Inflammatory macrophage (primary cell): ENCODE measurements around the gene TCTN2.
A peak's percentile ranks its signal among the peaks of the same experiment; 100 is the strongest.

Experiments
- DNase-seq, 2 donors: peaks; one replicate each; pipeline ENCODE4 v3.0.0-alpha.2; 2020 to 2022
- total RNA-seq, 18 experiments: gene quantifications; one replicate each; lab custom pipeline; 2026; ENCODE audit warnings: mixed read lengths in 6 of 18, inconsistent platforms in 2 of 18; lab: John Stamatoyannopoulos, UW

The TCTN2 gene
- 3.9 to 13.0 (median 9.7) reads per million in 18 experiments for total RNA-seq

DNA sequence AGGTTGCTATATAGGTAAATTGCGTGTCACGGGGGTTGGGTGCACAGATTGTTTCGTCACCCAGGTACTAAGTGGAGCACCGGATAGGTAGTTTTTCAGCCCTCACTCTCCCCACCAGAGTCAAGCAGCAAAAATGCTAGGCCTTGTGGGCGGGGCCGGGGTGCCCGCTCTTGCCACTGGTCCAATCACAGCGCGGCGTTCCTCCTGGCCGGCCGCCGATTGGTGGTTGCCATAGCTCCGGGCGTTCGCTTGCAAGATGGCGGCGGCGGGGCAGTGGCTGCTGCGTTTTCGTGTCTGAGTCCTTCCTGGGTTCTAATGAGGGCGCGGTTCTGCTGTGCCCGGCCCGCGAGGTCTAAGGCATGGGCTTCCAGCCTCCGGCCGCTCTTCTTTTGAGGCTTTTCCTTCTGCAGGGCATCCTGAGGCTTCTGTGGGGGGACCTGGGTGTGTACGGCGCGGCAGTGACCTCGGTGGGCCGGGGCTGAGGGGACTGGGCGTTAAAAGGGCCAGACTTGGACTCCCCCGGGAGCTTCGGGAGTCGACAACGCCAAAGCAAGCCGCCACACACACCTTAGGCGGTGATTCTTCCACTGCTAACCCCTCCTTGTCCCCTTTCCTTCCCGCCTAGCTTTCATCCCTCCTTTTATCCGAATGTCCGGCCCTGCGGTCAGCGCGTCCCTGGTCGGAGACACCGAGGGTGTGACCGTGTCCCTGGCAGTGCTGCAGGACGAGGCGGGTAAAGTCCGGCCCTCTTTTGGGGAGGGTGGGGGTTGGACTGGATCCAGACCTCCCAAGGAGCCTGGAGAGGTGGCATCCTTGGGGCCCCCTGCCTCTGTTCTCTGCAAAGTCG is at the start of gene TCTN2:
TCTN2 (plus strand) TSS at position 232 of the 847 bp plus-strand sequence; CDS start at position 360, 128 bp downstream.
- DNase-seq = peak; percentile 88 to 91

- no peak for DNase-seq
These were observed 49.0 kb upstream of the TCTN2 start for GRCh38 chr12:123621619-123622530.

DNA sequence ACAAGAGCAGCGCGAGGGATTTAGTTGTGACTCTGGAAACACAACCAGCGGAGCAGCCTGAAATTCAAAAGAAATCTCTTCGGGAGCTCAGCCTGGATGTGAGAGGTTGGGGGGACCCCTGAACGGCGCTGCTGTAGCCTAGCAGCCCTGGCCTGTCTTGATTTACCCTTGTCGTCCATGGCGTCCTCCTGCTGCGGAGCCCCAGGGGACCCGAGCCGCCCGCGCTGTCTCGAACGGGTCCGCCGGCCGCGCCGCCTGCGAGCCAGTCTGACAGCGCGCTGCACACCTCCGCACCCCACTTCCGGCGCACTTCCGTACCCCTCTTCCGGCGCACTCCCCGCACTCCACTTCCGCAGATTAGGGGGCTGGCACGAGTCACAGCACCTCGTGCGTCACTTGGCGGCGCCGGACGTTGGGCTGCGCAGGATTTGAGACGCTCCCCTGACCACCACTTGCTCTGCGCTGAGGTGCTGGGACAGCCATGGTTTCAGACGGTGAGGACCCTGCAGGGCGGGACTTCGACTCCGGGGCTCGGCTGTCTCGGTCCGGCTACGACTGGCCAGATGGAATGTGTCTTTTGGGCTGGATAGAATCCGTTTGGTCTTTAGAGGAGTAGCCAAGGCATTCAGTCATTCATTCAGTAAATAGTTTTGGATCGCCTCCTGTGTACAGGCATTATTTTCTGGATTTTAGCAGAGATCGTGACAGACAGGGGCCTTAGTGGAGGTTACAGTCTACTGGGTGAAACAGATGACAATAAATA is 37.4 kb upstream of the TCTN2 start, which contains the start of the genes EIF2B1 and GTF2H3:
EIF2B1 (minus strand) TSS at position 308 of the 763 bp plus-strand sequence; CDS start at position 179, 129 bp downstream.
GTF2H3 (plus strand) TSS at position 451 of the 763 bp plus-strand sequence; CDS start at position 482, 31 bp downstream.
- peak; percentile 97 to 98 for DNase-seq

DNA sequence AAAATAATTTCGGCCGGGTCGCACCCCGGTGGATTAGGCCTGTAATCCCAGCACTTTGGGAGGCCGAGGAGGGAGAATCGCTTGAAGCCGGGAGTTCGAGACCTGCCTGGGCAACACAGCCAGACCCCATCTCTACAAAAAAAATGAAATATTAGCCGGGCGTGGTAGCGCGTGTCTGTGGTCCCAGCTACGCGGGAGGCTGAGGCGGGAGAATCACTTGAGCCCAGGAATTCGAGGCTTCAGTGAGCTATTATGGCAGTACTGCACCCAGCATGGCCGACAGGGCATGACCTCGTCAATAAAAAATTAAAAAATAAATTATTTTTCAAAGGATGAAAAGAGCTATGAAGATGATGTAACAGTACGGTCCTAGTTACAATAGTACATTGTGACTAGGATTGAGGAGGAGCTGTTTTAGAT is 36.8 kb upstream of the TCTN2 start:
- DNase-seq = no peak

GRCh38 chr12:123643911-123644310 is 27.0 kb upstream of the TCTN2 start:
- no peak for DNase-seq

- no peak for DNase-seq
These were observed 25.5 kb upstream of the TCTN2 start for GRCh38 chr12:123645380-123645779.

GRCh38 chr12:123645878-123646277 is 25.0 kb upstream of the TCTN2 start:
- no peak for DNase-seq

- DNase-seq = no peak
These were observed 22.5 kb upstream of the TCTN2 start for GRCh38 chr12:123648401-123648800.

- DNase-seq = no peak
These were observed 16.7 kb upstream of the TCTN2 start for GRCh38 chr12:123654129-123654701.

DNA sequence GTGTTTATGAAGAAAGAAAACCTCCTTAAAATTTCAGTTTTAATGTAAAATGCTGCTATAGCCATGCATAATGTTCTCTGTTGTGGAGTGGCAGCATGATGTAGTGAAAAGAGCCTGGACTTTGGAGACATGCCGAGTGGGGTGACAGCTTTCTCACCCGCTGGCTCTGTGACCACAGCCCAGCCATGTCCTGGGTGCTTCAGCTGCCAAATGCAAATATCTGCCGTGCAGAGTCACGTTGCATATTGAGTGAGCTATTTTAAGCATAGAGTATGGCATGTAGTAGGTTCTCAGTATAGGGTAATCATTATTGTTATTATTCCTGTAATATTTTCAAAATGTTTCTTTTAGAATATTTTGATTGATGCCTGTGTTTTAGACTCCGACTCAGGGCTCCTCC is 15.5 kb upstream of the TCTN2 start:
- no peak for DNase-seq

GRCh38 chr12:123656392-123656791 is 14.5 kb upstream of the TCTN2 start:
- no peak for DNase-seq

DNA sequence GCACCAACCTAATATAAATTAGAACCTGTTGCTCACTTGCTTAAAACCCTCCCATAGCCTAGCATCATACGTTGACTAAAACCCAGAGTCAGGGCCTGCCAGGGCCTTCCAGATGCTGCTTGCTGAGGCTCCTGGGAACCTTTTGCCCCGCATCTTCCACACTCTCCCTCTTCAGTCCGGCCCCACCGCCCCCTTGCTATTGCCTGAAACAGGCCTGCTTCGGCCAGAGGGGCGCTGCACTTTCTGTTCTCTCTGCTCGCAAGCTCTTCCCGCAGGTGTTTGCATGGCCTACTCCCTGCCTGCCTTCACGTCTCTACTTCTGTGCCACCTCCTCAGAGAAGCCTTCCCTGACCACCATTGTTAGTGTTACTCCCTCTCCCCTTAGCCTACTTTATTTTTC is 13.7 kb upstream of the TCTN2 start:
- DNase-seq = no peak

DNA sequence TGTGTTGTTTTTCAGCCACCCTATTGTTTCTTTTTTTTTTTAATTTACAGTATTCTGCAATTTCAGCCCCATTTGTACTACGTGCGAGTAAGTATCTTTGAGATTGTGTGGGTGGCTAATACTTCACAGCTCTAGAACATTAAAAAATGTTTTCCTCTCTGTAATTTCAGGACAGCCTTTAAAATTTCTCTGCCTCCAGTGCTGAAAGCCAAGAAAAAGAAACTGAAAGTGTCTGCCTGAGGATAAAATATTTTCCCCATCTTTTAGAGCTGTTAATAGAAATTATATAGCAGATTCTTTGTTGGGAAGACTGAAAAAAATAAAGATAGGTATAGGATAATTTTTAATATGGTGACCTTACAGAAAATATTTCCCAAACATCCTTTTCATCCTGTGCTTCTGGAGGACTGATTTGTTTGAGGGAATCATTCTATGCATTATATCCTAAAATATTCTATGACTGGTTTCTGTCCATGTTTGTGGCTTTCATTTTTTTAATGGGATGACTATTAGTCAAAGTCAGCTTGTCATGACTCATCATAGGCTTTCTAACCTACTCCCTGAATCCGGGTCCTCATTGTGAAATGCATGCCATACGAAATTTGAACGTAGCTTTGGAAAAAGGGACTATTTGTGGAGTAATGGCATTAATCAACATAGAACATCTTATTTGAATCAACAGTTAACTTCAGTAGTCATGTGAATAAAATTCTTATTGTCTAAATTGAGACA is 10.8 kb upstream of the TCTN2 start:
- peak; percentile 84 to 87 for DNase-seq

DNA sequence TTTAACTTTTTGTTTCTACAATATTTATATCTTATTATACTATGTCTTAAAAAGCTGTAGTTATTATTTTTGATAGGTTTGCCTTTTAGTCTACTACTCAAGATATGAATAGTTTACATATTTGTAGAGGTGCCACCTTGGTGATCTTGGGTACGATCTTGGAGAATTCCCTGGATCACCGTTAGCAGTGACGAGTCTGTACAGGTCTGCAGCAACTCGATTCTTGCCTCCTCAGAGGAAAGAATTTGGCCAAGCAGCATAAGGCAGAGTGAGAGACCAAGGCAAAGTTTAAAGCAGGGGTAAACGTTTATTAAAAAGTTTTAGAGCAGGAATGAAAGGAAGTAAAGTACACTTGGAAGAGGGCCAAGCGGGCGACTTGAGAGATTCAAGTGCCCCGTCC is 3.1 kb upstream of the TCTN2 start:
- DNase-seq = no peak

DNA sequence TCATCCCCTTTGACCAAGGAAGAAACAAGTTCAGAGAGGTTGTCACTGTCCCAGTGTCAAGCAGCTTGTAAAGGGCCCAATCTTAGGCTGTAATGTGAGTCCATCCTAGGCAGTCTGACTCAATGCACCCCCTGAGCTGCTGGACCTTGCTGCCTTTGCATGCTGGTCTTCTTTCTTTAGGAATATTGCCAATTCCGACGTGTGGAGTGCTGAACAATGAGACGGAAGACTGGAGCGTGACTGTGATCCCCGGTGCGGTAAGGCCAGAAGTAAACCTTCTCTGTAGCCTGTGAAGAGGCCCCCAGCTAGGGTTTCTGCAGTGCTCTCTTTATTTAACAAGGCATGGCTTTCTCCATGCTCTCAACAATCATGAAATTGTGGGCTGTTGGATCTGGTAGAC is 963 bp downstream of the TCTN2 start:
- no peak for DNase-seq

GRCh38 chr12:123675436-123675835 is 4.5 kb downstream of the TCTN2 start:
- no peak for DNase-seq

GRCh38 chr12:123676616-123677320 is 5.9 kb downstream of the TCTN2 start:
- no peak for DNase-seq

GRCh38 chr12:123678981-123679380 is 8.1 kb downstream of the TCTN2 start:
- DNase-seq = no peak

- peak; percentile 34 to 74 for DNase-seq
These were observed 10.7 kb downstream of the TCTN2 start for GRCh38 chr12:123681605-123682004.

GRCh38 chr12:123683964-123684363 is 13.1 kb downstream of the TCTN2 start:
- no peak for DNase-seq
